Activated CD4-positive, alpha-beta T cell treated with anti-CD3 and anti-CD28 coated beads, Interleukin-2, amount 10 ng/mL, durations not matched to agents 24 days and 14 days (primary cell): ENCODE results near the gene FBH1. TPM values are rescaled to one million over a fixed set of nuclear protein-coding genes. Genes with fewer than 3 reads are reported as not detected.
"Not testable (repeated sequence)": the region's sequence is repeated elsewhere in the genome, so short reads cannot be mapped to it uniquely, and the experiment has no call there.

ENCODE experiments used
- DNase-seq: peaks from one replicate; pipeline ENCODE4 v3.0.0; 2022
- H3K27ac Mint-ChIP-seq: one replicate; pipeline ENCODE4 v1.8.0; 2022; ENCODE audit warnings: mild to moderate bottlenecking, mixed read lengths
- H3K27me3 Mint-ChIP-seq: one replicate; pipeline ENCODE4 v1.8.0; 2022; ENCODE audit warnings: mixed read lengths
- H3K36me3 Mint-ChIP-seq: one replicate; pipeline ENCODE4 v1.8.0; 2022; ENCODE audit warnings: low read depth, mild to moderate bottlenecking, mixed read lengths
- H3K4me1 Mint-ChIP-seq: one replicate; pipeline ENCODE4 v1.8.0; 2021; ENCODE audit warnings: mixed read lengths
- H3K4me3 Mint-ChIP-seq: one replicate; pipeline ENCODE4 v1.8.0; 2022; ENCODE audit warnings: mild to moderate bottlenecking, moderate library complexity, mixed read lengths
- H3K9me3 Mint-ChIP-seq: one replicate; pipeline ENCODE4 v1.8.0; 2021; ENCODE audit warnings: mixed read lengths
- intact Hi-C: fragments of 100-400 bp; cut with micrococcal nuclease; formaldehyde crosslinking; loops from one replicate; pipeline ENCODE4 v1.15.1; 2023
- total RNA-seq: library from RNA; stranded (reverse); gene quantifications from 2 replicates; pipeline ENCODE4 v1.2.3, GENCODE V29; 2022

Gene FBH1
- total RNA-seq, 1 donor from 2014 or later = 58.4 TPM

DNA sequence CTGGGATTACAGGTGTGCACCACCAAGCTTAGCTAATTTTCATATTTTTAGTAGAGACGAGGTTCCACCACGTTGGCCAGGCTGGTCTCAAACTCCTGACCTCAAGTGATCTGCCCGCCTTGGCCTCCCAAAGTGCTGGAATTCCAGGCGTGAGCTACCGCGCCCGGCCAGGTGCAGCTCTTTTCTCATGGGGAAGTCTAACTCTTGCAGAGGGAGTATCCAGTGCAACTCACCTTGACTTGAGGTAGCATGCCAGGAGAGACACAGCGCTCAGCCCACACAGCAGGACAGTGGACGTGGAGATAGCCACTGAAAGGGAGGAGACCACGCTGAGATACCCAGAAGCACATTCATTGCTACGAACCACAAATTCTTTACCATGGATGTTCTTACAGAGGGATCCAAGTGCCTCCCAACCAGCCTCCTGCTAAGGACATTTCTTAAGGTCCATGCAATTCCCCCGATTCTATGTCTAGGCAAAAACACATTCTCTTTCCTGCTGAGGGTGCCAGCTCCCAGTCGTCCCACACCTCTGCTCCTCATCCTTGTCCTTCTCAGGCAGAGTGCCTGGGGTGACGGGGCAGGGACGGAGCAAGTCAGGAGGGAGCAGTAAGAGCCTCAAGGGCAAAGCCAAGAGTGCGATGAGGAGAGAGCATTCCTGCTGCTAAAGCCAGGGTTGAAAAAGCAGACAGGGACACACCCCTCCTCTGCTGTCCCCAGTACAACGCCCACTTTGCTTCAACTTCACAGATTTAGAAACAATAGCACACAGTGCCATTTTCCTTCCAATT lies 66.3 kb downstream of the FBH1 start:
- H3K4me3 Mint-ChIP-seq = no peak overlapping the region
- H3K4me1 Mint-ChIP-seq = no peaks in the 10 kb centered on the region
- no peak for DNase-seq
- no peak overlapping the region for H3K27ac Mint-ChIP-seq
- H3K9me3 Mint-ChIP-seq = no peaks in the 10 kb centered on the region
- no peaks in the 10 kb centered on the region for H3K27me3 Mint-ChIP-seq
- H3K36me3 Mint-ChIP-seq = peaks cover 43% of the 10 kb centered on the region
- intact Hi-C loops = no loop called here

DNA sequence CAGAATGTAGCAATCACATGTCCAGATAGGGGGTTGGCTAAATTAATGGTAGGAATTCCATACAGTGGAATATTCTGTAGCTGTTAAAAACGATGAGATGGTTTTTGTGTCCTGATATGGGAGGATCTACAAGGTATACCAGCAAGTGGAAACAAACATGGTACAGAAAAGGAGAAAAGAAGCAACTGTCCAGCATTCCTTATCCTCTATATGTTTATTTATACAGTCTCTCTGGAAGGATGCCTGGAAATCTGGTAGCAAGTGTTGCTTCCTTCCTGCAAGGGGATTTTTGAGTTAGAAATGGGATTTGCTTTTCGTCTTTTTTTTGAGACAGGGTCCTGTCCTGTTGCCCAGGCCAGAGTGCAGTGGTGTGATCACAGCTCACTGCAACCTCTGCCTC lies 68.0 kb downstream of the FBH1 start:
- H3K36me3 Mint-ChIP-seq = peaks cover 43% of the 10 kb centered on the region

DNA sequence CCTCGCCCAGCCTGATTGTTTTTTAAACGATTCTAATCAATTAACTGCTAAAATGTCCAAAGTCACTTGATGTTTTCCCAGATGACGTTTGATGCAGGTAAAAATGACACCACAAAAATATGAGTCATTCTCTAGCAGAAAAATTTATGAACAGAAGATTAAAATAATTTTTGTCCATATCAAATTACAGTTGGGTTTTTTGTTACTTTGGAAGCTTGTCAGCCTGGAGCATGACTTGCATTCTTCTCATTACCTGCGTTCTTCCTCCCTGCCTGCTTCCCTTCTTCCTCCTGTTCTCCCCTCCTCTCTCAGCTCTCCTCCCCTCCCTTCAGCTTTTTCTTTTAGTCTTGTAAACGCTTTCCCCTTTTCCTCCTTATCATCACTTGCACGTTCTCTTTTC lies 68.6 kb downstream of the FBH1 start:
- DNase-seq = no peak
- peaks cover 42% of the 10 kb centered on the region for H3K36me3 Mint-ChIP-seq

More for the DNA sequence above, 68.0 kb downstream of the FBH1 start:
- DNase-seq = no peak
- intact Hi-C loops = no loop called here
- H3K27ac Mint-ChIP-seq = no peak overlapping the region
- H3K4me3 Mint-ChIP-seq = no peak overlapping the region
- no peaks in the 10 kb centered on the region for H3K27me3 Mint-ChIP-seq
- H3K9me3 Mint-ChIP-seq = no peaks in the 10 kb centered on the region
- no peaks in the 10 kb centered on the region for H3K4me1 Mint-ChIP-seq

DNA sequence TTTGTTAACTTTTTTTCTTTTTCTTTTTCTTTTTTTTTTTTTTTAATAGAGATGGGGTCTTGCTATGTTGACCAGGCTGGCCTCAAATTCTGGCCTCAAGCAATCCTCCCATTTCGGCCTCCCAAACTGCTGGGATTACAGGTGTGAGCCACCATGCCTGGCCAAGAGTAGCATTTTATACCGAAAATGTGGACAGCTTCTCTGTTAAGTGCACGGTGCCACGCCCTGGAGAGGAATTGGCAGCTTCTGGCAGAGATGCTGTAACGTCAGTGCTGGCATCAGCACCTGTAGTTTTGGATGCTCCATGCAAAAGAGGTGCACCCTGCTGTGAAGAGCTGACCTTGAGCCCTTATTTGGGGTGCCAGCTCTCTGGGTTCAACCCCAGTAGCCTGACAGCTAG lies 69.1 kb downstream of the FBH1 start:
- intact Hi-C loops = no loop called here
- no peaks in the 10 kb centered on the region for H3K27me3 Mint-ChIP-seq
- DNase-seq = no peak
- no peaks in the 10 kb centered on the region for H3K4me1 Mint-ChIP-seq
- H3K27ac Mint-ChIP-seq = no peak overlapping the region
- H3K36me3 Mint-ChIP-seq = peaks cover 44% of the 10 kb centered on the region
- H3K4me3 Mint-ChIP-seq = no peak overlapping the region
- no peaks in the 10 kb centered on the region for H3K9me3 Mint-ChIP-seq

More for the DNA sequence above, 68.6 kb downstream of the FBH1 start:
- Mint-ChIP-seq H3K9me3 (no peaks in the 10 kb centered on the region), H3K4me1 (no peaks in the 10 kb centered on the region), H3K27ac (no peak overlapping the region), H3K27me3 (no peaks in the 10 kb centered on the region), H3K4me3 (no peak overlapping the region)
- intact Hi-C loops = no loop called here

DNA sequence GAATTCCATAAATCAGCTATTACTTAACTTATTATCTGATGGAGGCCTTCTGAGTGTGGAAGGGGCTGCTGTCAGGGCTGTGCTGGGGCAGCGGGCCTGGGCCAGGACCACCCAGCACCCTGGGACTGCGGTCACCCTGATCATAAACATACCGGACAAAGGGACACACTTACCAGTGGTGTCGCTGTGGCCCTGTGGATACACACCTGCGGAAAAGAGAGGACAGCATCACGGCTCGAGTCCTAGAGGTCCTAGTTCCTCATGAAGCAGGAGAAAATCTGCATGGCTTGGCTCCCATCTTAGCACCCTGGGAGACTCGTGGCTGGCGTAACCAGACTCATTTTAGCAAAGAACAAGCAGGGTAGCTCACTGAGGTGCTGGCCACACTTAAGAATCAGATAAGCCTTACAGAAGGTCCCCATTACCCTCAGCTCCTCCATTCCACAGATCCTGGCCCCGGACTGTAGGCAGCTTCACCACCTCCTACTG lies 69.6 kb downstream of the FBH1 start:
- Mint-ChIP-seq H3K4me3 (no peak overlapping the region), H3K27ac (no peak overlapping the region), H3K9me3 (no peaks in the 10 kb centered on the region), H3K36me3 (peaks cover 46% of the 10 kb centered on the region), H3K4me1 (no peaks in the 10 kb centered on the region), H3K27me3 (no peaks in the 10 kb centered on the region)
- intact Hi-C loops = no loop called here
- DNase-seq = no peak

DNA sequence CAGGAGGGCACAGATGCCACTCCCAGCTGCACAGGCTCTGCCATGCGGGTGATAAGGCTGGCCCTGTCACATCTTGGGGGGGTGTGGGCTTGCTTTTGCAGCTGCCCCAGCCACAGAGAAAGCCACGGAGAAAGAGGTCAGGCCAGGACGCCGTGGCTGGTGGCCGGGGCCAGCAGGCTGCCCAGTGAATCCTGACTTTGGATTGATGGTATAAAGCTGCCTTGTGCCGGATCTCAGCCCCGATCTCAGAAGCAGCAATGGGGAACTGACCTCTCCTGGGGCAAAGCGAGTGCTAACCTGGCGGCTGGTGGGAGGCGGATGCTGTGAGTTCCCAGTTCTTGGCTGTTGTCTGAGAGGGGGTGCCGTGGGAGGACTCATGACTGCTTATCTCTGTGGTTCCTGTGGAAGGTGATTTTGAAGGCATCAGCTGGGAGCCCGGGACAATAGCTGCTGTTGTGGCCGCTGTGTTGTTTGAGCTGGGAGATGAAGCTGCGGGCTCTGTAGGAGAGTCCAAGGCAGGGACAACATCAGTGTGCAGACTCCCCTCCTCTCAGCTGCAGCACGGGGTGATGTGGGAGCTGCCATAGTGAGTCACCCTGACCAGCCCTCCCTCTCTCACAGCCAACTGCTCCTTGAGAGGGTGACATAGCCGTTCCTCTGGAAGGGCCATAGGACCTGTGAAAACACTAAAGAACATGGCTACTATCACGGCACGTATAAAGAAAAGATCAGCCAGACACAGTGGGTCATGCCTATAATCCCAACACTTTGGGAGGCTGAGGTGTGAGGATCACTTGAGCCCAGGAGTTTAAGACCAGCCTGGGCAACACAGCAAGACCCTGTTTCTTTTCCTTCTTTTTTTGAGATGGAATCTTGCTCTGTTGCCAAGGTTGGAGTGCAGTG lies 70.3 kb downstream of the FBH1 start:
- Mint-ChIP-seq H3K27me3 (no peaks in the 10 kb centered on the region), H3K36me3 (peaks cover 49% of the 10 kb centered on the region), H3K4me1 (no peaks in the 10 kb centered on the region), H3K27ac (no peak overlapping the region), H3K9me3 (no peaks in the 10 kb centered on the region), H3K4me3 (no peak overlapping the region)
- intact Hi-C loops = no loop called here
- no peak for DNase-seq

DNA sequence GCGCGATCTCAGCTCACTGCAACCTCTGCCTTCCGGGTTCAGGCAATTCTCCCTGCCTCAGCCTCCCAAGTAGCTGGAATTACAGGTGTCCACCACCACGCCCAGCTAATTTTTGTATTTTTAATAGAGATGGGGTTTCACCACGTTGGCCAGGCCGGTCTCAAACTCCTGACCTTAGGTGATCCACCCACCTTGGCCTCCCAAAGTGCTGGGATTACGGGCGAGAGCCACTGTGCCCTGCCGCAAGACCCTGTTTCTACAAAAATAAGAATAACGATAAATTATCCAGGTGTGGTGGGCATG lies 70.9 kb downstream of the FBH1 start:
- intact Hi-C loops, H3K27ac Mint-ChIP-seq, H3K9me3 Mint-ChIP-seq, H3K27me3 Mint-ChIP-seq, H3K4me1 Mint-ChIP-seq, H3K4me3 Mint-ChIP-seq, DNase-seq: not testable (repeated sequence)
- H3K36me3 Mint-ChIP-seq = peaks cover 50% of the 10 kb centered on the region

DNA sequence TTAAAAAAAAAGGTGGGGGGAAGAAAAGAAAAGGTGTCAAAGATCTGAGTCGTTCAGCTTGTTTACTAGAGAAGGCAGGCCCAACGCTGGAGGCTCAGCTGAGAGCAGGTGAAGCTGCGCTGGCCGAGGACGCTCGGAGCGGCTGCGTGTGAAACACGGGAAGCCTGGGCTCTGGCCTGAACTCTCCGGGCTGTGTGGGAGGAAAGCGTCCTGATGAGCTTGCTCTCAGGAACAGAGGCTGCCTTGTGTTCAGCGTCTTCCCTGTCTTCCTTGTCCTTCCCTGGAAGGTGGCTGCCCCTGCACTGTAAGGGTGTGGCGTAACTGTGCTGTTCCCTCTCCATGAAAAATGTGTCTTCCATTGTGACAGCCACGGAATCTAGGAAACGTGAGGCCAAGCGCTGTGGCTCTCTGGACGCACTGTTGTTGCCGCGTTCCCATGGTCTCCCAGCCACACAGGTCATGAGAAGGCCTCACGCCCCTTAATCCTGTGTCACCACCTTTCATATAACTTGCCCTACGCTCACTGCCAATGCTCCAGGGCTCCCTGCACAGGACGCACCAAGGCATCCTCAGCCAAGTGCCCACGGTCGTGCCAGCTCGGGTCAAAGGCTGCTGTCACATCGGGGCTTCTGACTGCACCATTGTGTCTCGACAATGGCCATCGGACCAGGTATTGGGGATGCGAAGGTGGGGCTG lies 71.5 kb downstream of the FBH1 start:
- H3K9me3 Mint-ChIP-seq = no peaks in the 10 kb centered on the region
- H3K27me3 Mint-ChIP-seq = no peaks in the 10 kb centered on the region
- H3K36me3 Mint-ChIP-seq = peaks cover 45% of the 10 kb centered on the region
- H3K4me3 Mint-ChIP-seq = no peak overlapping the region
- H3K4me1 Mint-ChIP-seq = no peaks in the 10 kb centered on the region
- intact Hi-C loops = no loop called here
- no peak overlapping the region for H3K27ac Mint-ChIP-seq
- no peak for DNase-seq

DNA sequence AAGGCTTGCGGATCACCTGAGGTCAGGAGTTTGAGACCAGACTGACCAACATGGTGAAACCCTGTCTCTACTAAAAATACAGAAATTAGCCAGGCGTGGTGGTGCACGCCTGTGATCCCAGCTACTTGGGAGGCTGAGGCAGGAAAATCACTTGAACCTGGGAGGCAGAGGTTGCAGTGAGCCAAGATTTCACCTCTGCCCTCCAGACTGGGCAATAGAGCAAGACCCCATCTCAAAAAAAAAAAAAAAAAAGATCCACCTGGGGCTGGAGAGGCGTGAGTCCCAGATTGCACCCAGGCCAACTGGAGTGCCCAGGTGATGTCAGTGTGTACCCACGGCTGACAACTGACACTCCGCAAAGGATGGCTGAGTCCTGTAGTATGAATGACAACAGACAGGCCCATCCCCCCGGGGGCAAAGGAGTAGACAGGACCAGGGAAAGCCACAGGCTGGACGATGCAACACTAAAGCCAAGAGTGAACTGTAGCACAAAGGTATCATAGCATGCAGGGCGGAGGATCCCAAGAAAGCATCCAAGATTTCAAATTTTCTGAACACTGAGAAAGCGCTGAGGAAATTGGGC lies 72.4 kb downstream of the FBH1 start:
- peaks cover 45% of the 10 kb centered on the region for H3K36me3 Mint-ChIP-seq
- H3K27ac Mint-ChIP-seq, H3K27me3 Mint-ChIP-seq, intact Hi-C loops, H3K9me3 Mint-ChIP-seq, H3K4me1 Mint-ChIP-seq, H3K4me3 Mint-ChIP-seq, DNase-seq: not testable (repeated sequence)

DNA sequence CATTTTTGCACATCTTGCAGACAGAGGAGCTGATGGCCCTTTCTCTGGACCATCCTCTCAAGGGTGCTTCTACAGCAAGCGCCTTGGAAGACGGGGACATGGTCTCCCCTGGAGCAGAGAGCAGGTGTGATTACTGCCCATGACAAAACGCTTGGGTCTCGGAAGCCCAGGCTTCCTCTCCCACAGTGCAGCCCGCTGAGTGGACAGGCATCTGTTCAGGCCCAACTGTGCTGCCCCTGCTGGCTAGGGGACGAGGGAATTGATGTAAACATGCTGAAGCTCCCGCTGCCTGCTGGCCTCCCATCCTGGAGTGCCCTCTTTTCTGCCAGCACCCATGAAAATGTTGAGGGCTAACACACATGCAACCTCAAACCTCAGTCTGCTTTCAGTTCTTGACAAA lies 73.0 kb downstream of the FBH1 start:
- DNase-seq = no peak
- no peaks in the 10 kb centered on the region for H3K9me3 Mint-ChIP-seq
- intact Hi-C loops = no loop called here
- no peak overlapping the region for H3K4me3 Mint-ChIP-seq
- H3K4me1 Mint-ChIP-seq = no peaks in the 10 kb centered on the region
- no peak overlapping the region for H3K27ac Mint-ChIP-seq
- H3K36me3 Mint-ChIP-seq = peaks cover 46% of the 10 kb centered on the region
- H3K27me3 Mint-ChIP-seq = no peaks in the 10 kb centered on the region

DNA sequence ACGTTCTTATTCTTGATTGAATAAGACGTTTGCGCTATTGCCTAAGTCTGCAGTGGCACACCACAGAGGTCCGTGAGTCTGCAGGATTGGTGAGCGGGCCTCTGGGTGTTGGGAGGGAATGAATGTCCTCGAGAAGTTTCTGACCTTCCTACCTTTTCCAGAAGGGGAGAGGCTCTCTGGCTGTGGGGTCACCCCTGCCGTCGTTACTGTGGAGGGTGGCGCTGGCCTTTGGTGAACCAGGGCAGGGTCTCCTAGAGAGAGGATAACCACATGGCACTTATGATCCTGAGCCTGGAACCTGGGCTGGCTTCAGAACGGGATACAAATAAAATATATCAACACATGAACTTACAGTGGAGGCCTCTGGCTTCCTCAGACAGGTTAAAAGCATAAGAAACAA lies 73.5 kb downstream of the FBH1 start:
- no peaks in the 10 kb centered on the region for H3K9me3 Mint-ChIP-seq
- H3K36me3 Mint-ChIP-seq = peaks cover 48% of the 10 kb centered on the region
- no peak overlapping the region for H3K4me3 Mint-ChIP-seq
- H3K27ac Mint-ChIP-seq = no peak overlapping the region
- DNase-seq = no peak
- H3K27me3 Mint-ChIP-seq = no peaks in the 10 kb centered on the region
- intact Hi-C loops = no loop called here
- peaks cover 2% of the 10 kb centered on the region for H3K4me1 Mint-ChIP-seq

DNA sequence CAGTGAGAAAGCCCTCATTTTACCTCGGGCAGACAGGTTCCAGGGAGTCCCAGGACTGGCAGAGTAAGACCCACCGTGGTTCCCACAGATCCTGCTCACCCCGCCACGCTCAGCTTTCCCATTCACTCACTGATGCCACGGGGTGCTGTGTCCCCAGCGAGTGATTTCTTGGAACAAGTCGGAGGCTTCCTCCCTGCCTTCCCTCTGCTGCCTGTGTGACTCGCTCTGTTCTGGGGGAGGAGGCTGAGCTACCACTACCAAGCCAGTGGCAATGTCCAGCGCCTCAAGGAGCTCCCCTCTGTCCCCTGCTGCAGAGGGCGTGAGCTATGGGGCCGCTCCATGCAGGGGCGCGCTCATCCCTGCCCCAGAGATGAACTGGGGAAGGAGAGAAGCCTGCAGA lies 74.7 kb downstream of the FBH1 start:
- H3K4me3 Mint-ChIP-seq = no peak overlapping the region
- intact Hi-C loops = no loop called here
- H3K27ac Mint-ChIP-seq = no peak overlapping the region
- H3K4me1 Mint-ChIP-seq = peaks cover 2% of the 10 kb centered on the region
- no peaks in the 10 kb centered on the region for H3K9me3 Mint-ChIP-seq
- DNase-seq = no peak
- H3K27me3 Mint-ChIP-seq = no peaks in the 10 kb centered on the region
- H3K36me3 Mint-ChIP-seq = peaks cover 41% of the 10 kb centered on the region

DNA sequence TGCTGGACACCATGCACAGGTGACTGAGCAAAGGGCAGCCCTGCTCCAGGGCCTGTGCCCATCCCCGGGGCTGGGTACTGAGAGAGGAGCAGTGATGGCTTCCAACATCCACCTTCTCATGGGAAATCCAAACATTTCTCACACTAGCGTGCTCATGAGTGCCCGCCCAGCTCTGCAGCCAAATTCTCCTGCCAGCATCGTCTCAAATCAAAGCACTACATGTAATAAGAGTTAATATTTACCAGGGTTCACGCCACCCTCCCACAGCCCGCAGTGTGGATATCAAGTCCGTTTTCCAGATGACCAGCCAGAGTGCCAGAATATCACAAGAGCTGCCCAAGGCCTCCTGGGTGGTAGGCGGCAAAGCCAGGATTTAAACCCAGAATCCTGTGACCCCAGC lies 75.2 kb downstream of the FBH1 start:
- Mint-ChIP-seq H3K9me3 (no peaks in the 10 kb centered on the region), H3K4me3 (no peak overlapping the region), H3K27me3 (no peaks in the 10 kb centered on the region), H3K27ac (no peak overlapping the region), H3K4me1 (peaks cover 7% of the 10 kb centered on the region), H3K36me3 (peaks cover 40% of the 10 kb centered on the region)
- DNase-seq = no peak
- intact Hi-C loops = no loop called here
